Keratinocyte (primary cell): ENCODE data around the gene DNPH1.

Source experiments
- EZH2 ChIP-seq: IDR thresholded peaks from one replicate; pipeline ENCODE4 v1.6.1; 2012; ENCODE audit warnings: inconsistent platforms, mild to moderate bottlenecking, low read length, moderate library complexity
- TF ChIP-seq, protein P1 (sequence below), 3 experiments: IDR thresholded peaks in 1 of 3; conservative IDR thresholded peaks in 1 of 3; optimal IDR thresholded peaks in 1 of 3; 2 replicates in 2 of 3; 3 replicates in 1 of 3; pipeline versions ENCODE3 to v1.5.1; 2011; ENCODE audit warnings: low read length in 3 of 3, mild to moderate bottlenecking in 3 of 3, moderate library complexity in 2 of 3, control low read depth in 1 of 3, inconsistent platforms in 1 of 3; ENCODE audit not compliant: insufficient read depth in 2 of 3; ENCODE audit errors: extremely low read depth in 1 of 3

GRCh38 chr6:43189776-43190304 lies 39.4 kb downstream of the DNPH1 start:
- TF ChIP-seq, protein P1, sequence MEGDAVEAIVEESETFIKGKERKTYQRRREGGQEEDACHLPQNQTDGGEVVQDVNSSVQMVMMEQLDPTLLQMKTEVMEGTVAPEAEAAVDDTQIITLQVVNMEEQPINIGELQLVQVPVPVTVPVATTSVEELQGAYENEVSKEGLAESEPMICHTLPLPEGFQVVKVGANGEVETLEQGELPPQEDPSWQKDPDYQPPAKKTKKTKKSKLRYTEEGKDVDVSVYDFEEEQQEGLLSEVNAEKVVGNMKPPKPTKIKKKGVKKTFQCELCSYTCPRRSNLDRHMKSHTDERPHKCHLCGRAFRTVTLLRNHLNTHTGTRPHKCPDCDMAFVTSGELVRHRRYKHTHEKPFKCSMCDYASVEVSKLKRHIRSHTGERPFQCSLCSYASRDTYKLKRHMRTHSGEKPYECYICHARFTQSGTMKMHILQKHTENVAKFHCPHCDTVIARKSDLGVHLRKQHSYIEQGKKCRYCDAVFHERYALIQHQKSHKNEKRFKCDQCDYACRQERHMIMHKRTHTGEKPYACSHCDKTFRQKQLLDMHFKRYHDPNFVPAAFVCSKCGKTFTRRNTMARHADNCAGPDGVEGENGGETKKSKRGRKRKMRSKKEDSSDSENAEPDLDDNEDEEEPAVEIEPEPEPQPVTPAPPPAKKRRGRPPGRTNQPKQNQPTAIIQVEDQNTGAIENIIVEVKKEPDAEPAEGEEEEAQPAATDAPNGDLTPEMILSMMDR (optimal IDR thresholded peaks at IDR 0.05 in 1 of 3, IDR thresholded peaks at IDR 0.05 in 1 of 3, conservative IDR thresholded peaks at IDR 0.05 in 1 of 3; ENCODE audit: extremely low read depth in 1 of 3, insufficient read depth in 2 of 3, low read length in 3 of 3): no peak
- no peak for TF ChIP-seq EZH2
